Mesendoderm (in vitro differentiated cells): ENCODE data around the gene CRYBG2.
"Not testable (repeated sequence)": the region's sequence is repeated elsewhere in the genome, so short reads cannot be mapped to it uniquely, and the experiment has no call there.

Experiments
- DNase-seq: peaks from one replicate; pipeline ENCODE4 v3.0.0; 2013
- H2AK5ac ChIP-seq: 2 replicates; pipeline ENCODE4 v1.6.1; 2013; ENCODE audit warnings: low read length, inconsistent platforms
- H2BK120ac ChIP-seq: 2 replicates; pipeline ENCODE4 v1.6.1; 2013; ENCODE audit warnings: low read depth, mild to moderate bottlenecking, low read length, moderate library complexity, mixed read lengths
- H2BK15ac ChIP-seq: replicated peaks from 2 replicates; pipeline ENCODE4 v1.6.1; 2013; ENCODE audit warnings: low read depth, mild to moderate bottlenecking, moderate library complexity
- H2BK5ac ChIP-seq: 2 replicates; pipeline ENCODE4 v1.6.1; 2013; ENCODE audit warnings: low read length, inconsistent platforms
- H3K18ac ChIP-seq: 2 replicates; pipeline ENCODE4 v1.6.1; 2013; ENCODE audit warnings: mild to moderate bottlenecking, low read length, mixed read lengths
- H3K23ac ChIP-seq: one replicate; pipeline ENCODE4 v1.6.1; 2013; ENCODE audit warnings: low read length
- H3K27ac ChIP-seq: 2 replicates; pipeline ENCODE4 v1.5.1; 2013; ENCODE audit warnings: low read depth, mild to moderate bottlenecking, inconsistent platforms, low read length, moderate library complexity
- H3K27me3 ChIP-seq: 2 replicates; pipeline ENCODE4 v1.6.1; 2013; ENCODE audit warnings: low read length, control low read depth, mild to moderate bottlenecking, inconsistent platforms; ENCODE audit not compliant: insufficient read depth, poor library complexity
- H3K36me3 ChIP-seq: 2 replicates; pipeline ENCODE4 v1.6.1; 2013; ENCODE audit warnings: low read length, inconsistent platforms; ENCODE audit not compliant: control insufficient read depth, insufficient read depth
- H3K4ac ChIP-seq: one replicate; pipeline ENCODE4 v1.6.1; 2013; ENCODE audit warnings: low read depth, mild to moderate bottlenecking, low read length, moderate library complexity
- H3K4me1 ChIP-seq: 2 replicates; pipeline ENCODE4 v1.6.1; 2013; ENCODE audit warnings: low read depth, low read length, inconsistent platforms; ENCODE audit not compliant: control insufficient read depth
- H3K4me2 ChIP-seq: 2 replicates; pipeline ENCODE4 v1.6.1; 2013; ENCODE audit warnings: low read length
- H3K4me3 ChIP-seq: 2 replicates; pipeline ENCODE4 v1.5.1; 2013; ENCODE audit warnings: mild to moderate bottlenecking, low read length
- H3K56ac ChIP-seq: one replicate; pipeline ENCODE4 v1.6.1; 2013; ENCODE audit warnings: low read length
- H3K79me1 ChIP-seq: 2 replicates; pipeline ENCODE4 v1.6.1; 2013; ENCODE audit warnings: low read length, inconsistent platforms
- H3K79me2 ChIP-seq: 2 replicates; pipeline ENCODE4 v1.6.1; 2013; ENCODE audit warnings: mild to moderate bottlenecking, low read length; ENCODE audit not compliant: control insufficient read depth, insufficient read depth
- H3K9ac ChIP-seq: 2 replicates; pipeline ENCODE4 v1.6.1; 2013; ENCODE audit warnings: low read length, inconsistent platforms
- H4K5ac ChIP-seq: one replicate; pipeline ENCODE4 v1.6.1; 2013; ENCODE audit warnings: low read length
- H4K8ac ChIP-seq: one replicate; pipeline ENCODE4 v1.6.1; 2013; ENCODE audit warnings: low read depth, mild to moderate bottlenecking, control low read depth, low read length, moderate library complexity
- WGBS: extraction: QIAGEN DNeasy Blood & Tissue Kit; methylation state at CpG from one replicate; pipeline ENCODE4 v1.1.7; 2013; ENCODE audit warnings: low lambda C conversion rate, missing lambda C conversion rate; ENCODE audit not compliant: insufficient coverage; ENCODE audit errors: extremely low coverage; 5-methylcytosine and 5-hydroxymethylcytosine counted together

CRYBG2 gene

GRCh38 chr1:26378879-26379251 lies 24.9 kb upstream of the CRYBG2 start:
- H3K4me1 ChIP-seq, result peaks cover 17% of the 10 kb centered on the region
- no peak overlapping the region for H2BK5ac ChIP-seq
- H2BK120ac ChIP-seq, result no peak overlapping the region
- H4K5ac ChIP-seq, result no peak overlapping the region
- no peak overlapping the region for H2BK15ac ChIP-seq
- no peak overlapping the region for H3K9ac ChIP-seq
- H4K8ac ChIP-seq, result no peak overlapping the region
- H3K27ac ChIP-seq, result no peak overlapping the region
- H3K18ac ChIP-seq, result no peak overlapping the region
- H3K56ac ChIP-seq, result no peak overlapping the region
- WGBS, result no CpG with 5 or more reads among the region's 3 CpGs
- no peaks in the 10 kb centered on the region for H3K27me3 ChIP-seq
- H3K79me1 ChIP-seq, result no peaks in the 10 kb centered on the region
- H3K36me3 ChIP-seq, result no peaks in the 10 kb centered on the region
- no peak overlapping the region for H3K23ac ChIP-seq
- H3K79me2 ChIP-seq, result no peaks in the 10 kb centered on the region
- DNase-seq, result no peak
- no peak overlapping the region for H3K4ac ChIP-seq
- H3K4me2 ChIP-seq, result no peak overlapping the region
- no peak overlapping the region for H2AK5ac ChIP-seq
- H3K4me3 ChIP-seq, result no peak overlapping the region

- peak; percentile 87 for DNase-seq
- no peak overlapping the region for H3K23ac ChIP-seq
- H3K56ac ChIP-seq, result peak overlapping the region; percentile 80
- no peaks in the 10 kb centered on the region for H3K79me1 ChIP-seq
- no peaks in the 10 kb centered on the region for H3K79me2 ChIP-seq
- no peak overlapping the region for H4K5ac ChIP-seq
- no peak overlapping the region for H4K8ac ChIP-seq
- no peak overlapping the region for H3K4me3 ChIP-seq
- H3K4me1 ChIP-seq, result peaks cover 20% of the 10 kb centered on the region
- H3K18ac ChIP-seq, result no peak overlapping the region
- H2BK120ac ChIP-seq, result no peak overlapping the region
- no peak overlapping the region for H2AK5ac ChIP-seq
- peak overlapping the region; percentile 38 for H3K9ac ChIP-seq
- H3K4me2 ChIP-seq, result peak overlapping the region; percentile 31
- H2BK15ac ChIP-seq, result no peak overlapping the region
- no peaks in the 10 kb centered on the region for H3K36me3 ChIP-seq
- H3K27me3 ChIP-seq, result no peaks in the 10 kb centered on the region
- H3K4ac ChIP-seq, result no peak overlapping the region
- H3K27ac ChIP-seq, result no peak overlapping the region
- H2BK5ac ChIP-seq, result peak overlapping the region; percentile 83
- WGBS, result no CpG with 5 or more reads among the region's 5 CpGs
Measured at GRCh38 chr1:26378088-26378878, 24.4 kb upstream of the CRYBG2 start.

- no peak overlapping the region for H3K18ac ChIP-seq
- H3K27ac ChIP-seq, result no peak overlapping the region
- no peak overlapping the region for H4K8ac ChIP-seq
- no peak overlapping the region for H3K56ac ChIP-seq
- WGBS, result no CpG with 5 or more reads among the region's 4 CpGs
- no peaks in the 10 kb centered on the region for H3K79me1 ChIP-seq
- no peak overlapping the region for H3K4me3 ChIP-seq
- H3K27me3 ChIP-seq, result no peaks in the 10 kb centered on the region
- no peak overlapping the region for H2AK5ac ChIP-seq
- H2BK5ac ChIP-seq, result no peak overlapping the region
- H3K4me1 ChIP-seq, result peaks cover 20% of the 10 kb centered on the region
- no peaks in the 10 kb centered on the region for H3K36me3 ChIP-seq
- no peak overlapping the region for H4K5ac ChIP-seq
- H3K23ac ChIP-seq, result no peak overlapping the region
- no peak overlapping the region for H2BK15ac ChIP-seq
- H3K9ac ChIP-seq, result no peak overlapping the region
- no peak overlapping the region for H3K4me2 ChIP-seq
- no peak overlapping the region for H2BK120ac ChIP-seq
- no peak overlapping the region for H3K4ac ChIP-seq
- no peak for DNase-seq
- H3K79me2 ChIP-seq, result no peaks in the 10 kb centered on the region
Measured at GRCh38 chr1:26376050-26376449, 22.1 kb upstream of the CRYBG2 start.

GRCh38 chr1:26375081-26375480 lies 21.2 kb upstream of the CRYBG2 start:
- no peak overlapping the region for H4K8ac ChIP-seq
- H2AK5ac ChIP-seq, result no peak overlapping the region
- no peaks in the 10 kb centered on the region for H3K79me2 ChIP-seq
- peaks cover 23% of the 10 kb centered on the region for H3K4me1 ChIP-seq
- no CpG with 5 or more reads among the region's 6 CpGs for WGBS
- no peaks in the 10 kb centered on the region for H3K27me3 ChIP-seq
- H3K79me1 ChIP-seq, result no peaks in the 10 kb centered on the region
- peak overlapping the region; percentile 59 for H3K56ac ChIP-seq
- no peak overlapping the region for H2BK15ac ChIP-seq
- H4K5ac ChIP-seq, result no peak overlapping the region
- peak overlapping the region; percentile 54 for H2BK120ac ChIP-seq
- no peak overlapping the region for H3K4me2 ChIP-seq
- peak; percentile 70 for DNase-seq
- H3K27ac ChIP-seq, result peak overlapping the region; percentile 74
- peak overlapping the region; percentile 49 for H2BK5ac ChIP-seq
- H3K18ac ChIP-seq, result no peak overlapping the region
- no peaks in the 10 kb centered on the region for H3K36me3 ChIP-seq
- peak overlapping the region; percentile 22 for H3K4ac ChIP-seq
- no peak overlapping the region for H3K9ac ChIP-seq
- H3K4me3 ChIP-seq, result no peak overlapping the region
- no peak overlapping the region for H3K23ac ChIP-seq

GRCh38 chr1:26374361-26374760 lies 20.4 kb upstream of the CRYBG2 start:
- H3K79me2 ChIP-seq, H3K27ac ChIP-seq, H3K79me1 ChIP-seq, H3K9ac ChIP-seq, H2BK120ac ChIP-seq, H4K8ac ChIP-seq, H3K4me2 ChIP-seq, H3K36me3 ChIP-seq, H3K27me3 ChIP-seq, H2BK15ac ChIP-seq, H3K4me3 ChIP-seq: not testable (repeated sequence)
- Histone ChIP-seq H2BK5ac (peak overlapping the region; percentile 51), H3K4me1 (peaks cover 23% of the 10 kb centered on the region), H3K18ac (peak overlapping the region; percentile 16), H3K23ac (peak overlapping the region; percentile 48), H4K5ac (peak overlapping the region; percentile 84), H3K56ac (peak overlapping the region; percentile 77), H3K4ac (peak overlapping the region; percentile 0), H2AK5ac (peak overlapping the region; percentile 93)
- peak; percentile 55 for DNase-seq
- WGBS, result no CpG with 5 or more reads among the region's 2 CpGs

- no peak overlapping the region for H2BK120ac ChIP-seq
- H3K36me3 ChIP-seq, result no peaks in the 10 kb centered on the region
- H2BK5ac ChIP-seq, result peak overlapping the region; percentile 47
- DNase-seq, result no peak
- no peaks in the 10 kb centered on the region for H3K79me2 ChIP-seq
- peak overlapping the region; percentile 73 for H3K56ac ChIP-seq
- peaks cover 23% of the 10 kb centered on the region for H3K4me1 ChIP-seq
- no peak overlapping the region for H3K9ac ChIP-seq
- H3K27me3 ChIP-seq, result no peaks in the 10 kb centered on the region
- H3K4ac ChIP-seq, result no peak overlapping the region
- peak overlapping the region; percentile 16 for H3K18ac ChIP-seq
- H3K4me2 ChIP-seq, result no peak overlapping the region
- no peak overlapping the region for H2BK15ac ChIP-seq
- H2AK5ac ChIP-seq, result no peak overlapping the region
- WGBS, result no CpG with 5 or more reads among the region's 2 CpGs
- peak overlapping the region; percentile 48 for H3K23ac ChIP-seq
- no peak overlapping the region for H3K4me3 ChIP-seq
- H4K5ac ChIP-seq, result no peak overlapping the region
- no peaks in the 10 kb centered on the region for H3K79me1 ChIP-seq
- H3K27ac ChIP-seq, result no peak overlapping the region
- no peak overlapping the region for H4K8ac ChIP-seq
Measured at GRCh38 chr1:26373789-26374188, 19.9 kb upstream of the CRYBG2 start.
